VCaP (cell line): ENCODE measurements around the gene ANKRD11.
"Not testable (repeated sequence)": the region's sequence is repeated elsewhere in the genome, so short reads cannot be mapped to it uniquely, and the experiment has no call there.

Experiments
- H3K27ac ChIP-seq: fragments of 450-650 bp; 2 replicates; pipeline ENCODE4 v1.5.1; 2017
- CTCF ChIP-seq: fragments of 450-650 bp; conservative IDR thresholded peaks from 2 replicates; pipeline ENCODE4 v1.5.1; 2017; ENCODE audit warnings: mild to moderate bottlenecking, moderate library complexity

Gene ANKRD11

GRCh38 chr16:89253548-89254287 lies 236.6 kb downstream of the ANKRD11 start:
- H3K27ac ChIP-seq = no peak overlapping the region
- TF ChIP-seq CTCF = no peak

GRCh38 chr16:89248196-89248982 lies 242.0 kb downstream of the ANKRD11 start:
- no peak for TF ChIP-seq CTCF
- no peak overlapping the region for H3K27ac ChIP-seq

DNA sequence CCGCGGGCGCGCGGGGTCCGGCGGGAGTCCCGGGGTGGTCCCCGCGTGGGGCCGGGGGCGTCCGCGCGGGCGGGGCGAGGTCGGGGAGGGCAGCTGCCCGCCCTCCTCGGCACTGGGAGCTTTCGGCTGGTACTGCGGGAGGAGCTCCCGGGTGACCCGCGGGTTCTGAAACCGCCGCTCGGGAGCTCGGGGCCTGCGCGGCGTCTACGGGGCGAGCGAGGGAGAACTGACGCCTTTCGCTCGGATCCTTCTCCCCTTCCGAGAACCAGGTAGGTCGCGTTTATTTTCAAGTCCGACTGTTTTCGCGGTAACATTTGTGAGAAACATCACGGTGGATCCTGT lies 242.7 kb downstream of the ANKRD11 start:
- not testable (repeated sequence) for H3K27ac ChIP-seq

DNA sequence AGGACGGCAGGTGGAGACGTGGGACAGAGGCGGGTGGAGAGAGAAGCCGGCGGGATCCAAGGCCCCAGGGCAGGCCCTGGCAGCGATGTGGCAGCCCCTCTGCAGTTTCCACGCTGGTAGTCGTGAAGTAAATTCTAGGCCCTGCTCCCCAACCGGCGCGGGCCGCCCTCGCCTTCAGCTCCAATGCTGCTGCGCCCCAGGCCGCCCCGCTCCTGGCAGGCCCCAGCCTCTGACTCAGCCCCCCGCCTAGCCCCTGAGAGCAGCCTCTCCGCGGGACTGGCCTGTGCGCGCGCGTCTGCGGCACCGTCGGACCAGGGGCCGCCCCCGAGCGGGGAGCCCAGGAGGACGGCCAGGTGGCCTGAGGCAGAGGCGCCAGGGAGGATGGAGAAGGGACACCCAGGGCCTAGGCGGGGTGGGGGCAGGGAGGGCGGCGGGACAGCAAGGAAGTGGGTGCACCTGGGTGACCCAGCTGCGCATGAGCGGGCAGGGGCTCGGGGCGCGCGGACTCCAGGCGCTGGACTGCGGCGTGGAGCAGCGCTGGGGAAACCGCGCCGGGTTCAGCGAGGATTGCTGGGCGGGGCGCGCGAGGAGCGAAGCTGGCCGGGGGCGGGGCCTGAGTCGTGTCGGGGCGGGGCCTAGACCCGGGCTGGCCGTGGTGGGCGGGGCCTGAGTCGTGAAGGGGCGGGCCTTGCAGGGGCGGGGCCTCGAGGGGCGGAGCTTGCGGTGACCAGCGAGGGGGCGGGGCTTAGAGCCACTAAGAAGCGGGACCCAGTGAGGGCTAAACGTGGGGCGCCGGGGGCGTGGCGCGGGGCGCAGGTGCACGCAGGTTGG lies 243.2 kb downstream of the ANKRD11 start:
- TF ChIP-seq CTCF = no peak
- H3K27ac ChIP-seq = no peak overlapping the region

GRCh38 chr16:89246383-89246902 lies 243.9 kb downstream of the ANKRD11 start:
- no peak overlapping the region for H3K27ac ChIP-seq

GRCh38 chr16:89244754-89245153 lies 245.6 kb downstream of the ANKRD11 start:
- H3K27ac ChIP-seq = no peak overlapping the region
- no peak for TF ChIP-seq CTCF

More at GRCh38 chr16:89246383-89246902, 243.9 kb downstream of the ANKRD11 start:
- 0 out of 2 replicates have a peak, but pooled peaks have one; percentile 8 for TF ChIP-seq CTCF

DNA sequence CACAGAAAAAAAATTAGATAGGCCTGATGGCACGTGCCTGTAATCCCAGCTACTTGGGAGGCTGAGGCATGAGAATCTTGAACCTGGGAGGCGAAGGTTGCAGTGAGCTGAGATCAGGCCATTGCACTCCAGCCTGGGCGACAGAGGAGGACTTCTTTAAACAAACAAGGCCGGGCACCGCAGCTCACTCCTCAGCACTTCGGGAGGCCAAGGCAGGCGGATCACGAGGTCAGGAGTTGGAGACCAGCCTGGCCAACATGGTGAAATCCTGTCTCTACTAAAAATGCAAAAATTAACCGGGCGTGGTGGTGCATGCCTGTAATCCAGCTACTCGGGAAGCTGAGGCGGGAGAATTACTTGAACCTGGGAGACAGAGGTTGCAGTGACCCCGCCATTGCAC lies 246.1 kb downstream of the ANKRD11 start:
- not testable (repeated sequence) for H3K27ac ChIP-seq

DNA sequence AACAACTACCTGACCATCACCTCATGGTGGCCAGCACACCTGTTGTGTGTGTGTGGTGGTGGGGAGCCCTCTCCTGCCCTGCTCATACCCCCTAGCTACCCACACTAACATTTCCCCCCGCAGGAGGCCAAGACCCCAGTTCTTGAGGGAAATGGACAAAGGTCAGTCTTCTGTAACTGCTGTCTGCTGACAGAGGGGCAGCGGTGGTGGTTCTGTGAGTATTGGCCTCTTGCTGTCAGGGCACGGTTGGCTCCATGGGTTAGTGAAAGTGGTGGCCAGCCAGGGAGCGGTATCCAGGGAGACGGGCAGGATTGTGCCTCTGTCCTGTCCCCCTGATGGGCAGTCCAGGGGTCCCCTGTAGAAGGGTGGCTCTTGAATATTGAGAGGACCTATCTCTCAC lies 246.7 kb downstream of the ANKRD11 start:
- TF ChIP-seq CTCF = no peak
- H3K27ac ChIP-seq = no peak overlapping the region
